ENCODE results near the gene HHIPL1. TPM values are rescaled to one million over a fixed set of nuclear protein-coding genes. Genes with fewer than 3 reads are reported as not detected.

HHIPL1 gene
- total RNA-seq, 1 donor from 2014 or later: 1.1 TPM

- Histone ChIP-seq H3K36me3 (ENCODE audit: control insufficient read depth, insufficient read depth, low read length) (no peaks in the 10 kb centered on the region), H3K27me3 (ENCODE audit: control insufficient read depth, insufficient read depth, low read length) (no peaks in the 10 kb centered on the region), H3K4me3 (ENCODE audit: low read depth, low read length) (no peak overlapping the region)
- no peak for DNase-seq (ENCODE audit: low read depth)
- TF ChIP-seq CTCF (IDR thresholded peaks at IDR 0.05; ENCODE audit: insufficient read depth, low read length, poor library complexity, severe bottlenecking): no peak
Measured at GRCh38 chr14:99701260-99701659, 56.3 kb downstream of the HHIPL1 start.

GRCh38 chr14:99702115-99702514 lies 57.2 kb downstream of the HHIPL1 start:
- DNase-seq (ENCODE audit: low read depth): no peak
- no peak overlapping the region for H3K4me3 ChIP-seq (ENCODE audit: low read depth, low read length)
- no peaks in the 10 kb centered on the region for H3K36me3 ChIP-seq (ENCODE audit: control insufficient read depth, insufficient read depth, low read length)
- no peak for TF ChIP-seq CTCF (IDR thresholded peaks at IDR 0.05; ENCODE audit: insufficient read depth, low read length, poor library complexity, severe bottlenecking)
- H3K27me3 ChIP-seq (ENCODE audit: control insufficient read depth, insufficient read depth, low read length): no peaks in the 10 kb centered on the region

- DNase-seq (ENCODE audit: low read depth): no peak
- Histone ChIP-seq H3K27me3 (ENCODE audit: control insufficient read depth, insufficient read depth, low read length) (no peaks in the 10 kb centered on the region), H3K4me3 (ENCODE audit: low read depth, low read length) (no peak overlapping the region), H3K36me3 (ENCODE audit: control insufficient read depth, insufficient read depth, low read length) (no peaks in the 10 kb centered on the region)
- TF ChIP-seq CTCF (IDR thresholded peaks at IDR 0.05; ENCODE audit: insufficient read depth, low read length, poor library complexity, severe bottlenecking): no peak
Measured at GRCh38 chr14:99703381-99703780, 58.5 kb downstream of the HHIPL1 start.

GRCh38 chr14:99704037-99704436 lies 59.1 kb downstream of the HHIPL1 start:
- H3K27me3 ChIP-seq (ENCODE audit: control insufficient read depth, insufficient read depth, low read length): no peaks in the 10 kb centered on the region
- H3K36me3 ChIP-seq (ENCODE audit: control insufficient read depth, insufficient read depth, low read length): no peaks in the 10 kb centered on the region
- no peak overlapping the region for H3K4me3 ChIP-seq (ENCODE audit: low read depth, low read length)
- no peak for DNase-seq (ENCODE audit: low read depth)
- TF ChIP-seq CTCF (IDR thresholded peaks at IDR 0.05; ENCODE audit: insufficient read depth, low read length, poor library complexity, severe bottlenecking): no peak

GRCh38 chr14:99706107-99706900 lies 61.4 kb downstream of the HHIPL1 start:
- Histone ChIP-seq H3K36me3 (ENCODE audit: control insufficient read depth, insufficient read depth, low read length) (no peaks in the 10 kb centered on the region), H3K4me3 (ENCODE audit: low read depth, low read length) (no peak overlapping the region), H3K27me3 (ENCODE audit: control insufficient read depth, insufficient read depth, low read length) (no peaks in the 10 kb centered on the region)
- no peak for DNase-seq (ENCODE audit: low read depth)
- TF ChIP-seq CTCF (IDR thresholded peaks at IDR 0.05; ENCODE audit: insufficient read depth, low read length, poor library complexity, severe bottlenecking): no peak

- no peak for TF ChIP-seq CTCF (IDR thresholded peaks at IDR 0.05; ENCODE audit: insufficient read depth, low read length, poor library complexity, severe bottlenecking)
- DNase-seq (ENCODE audit: low read depth): no peak
- H3K36me3 ChIP-seq (ENCODE audit: control insufficient read depth, insufficient read depth, low read length): no peaks in the 10 kb centered on the region
- H3K27me3 ChIP-seq (ENCODE audit: control insufficient read depth, insufficient read depth, low read length): no peaks in the 10 kb centered on the region
- H3K4me3 ChIP-seq (ENCODE audit: low read depth, low read length): no peak overlapping the region
Measured at GRCh38 chr14:99707420-99707819, 62.5 kb downstream of the HHIPL1 start.

Data from kidney epithelial cell (primary cell).